Activated CD4-positive, alpha-beta T cell treated with anti-CD3 and anti-CD28 coated beads for 4 hours (primary cell): Measurements from ENCODE around the gene IFI30.

Experiments used
- DNase-seq, 2 donors: peaks; one replicate each; pipeline ENCODE4 v3.0.0-alpha.2; 2020

IFI30 gene

DNA sequence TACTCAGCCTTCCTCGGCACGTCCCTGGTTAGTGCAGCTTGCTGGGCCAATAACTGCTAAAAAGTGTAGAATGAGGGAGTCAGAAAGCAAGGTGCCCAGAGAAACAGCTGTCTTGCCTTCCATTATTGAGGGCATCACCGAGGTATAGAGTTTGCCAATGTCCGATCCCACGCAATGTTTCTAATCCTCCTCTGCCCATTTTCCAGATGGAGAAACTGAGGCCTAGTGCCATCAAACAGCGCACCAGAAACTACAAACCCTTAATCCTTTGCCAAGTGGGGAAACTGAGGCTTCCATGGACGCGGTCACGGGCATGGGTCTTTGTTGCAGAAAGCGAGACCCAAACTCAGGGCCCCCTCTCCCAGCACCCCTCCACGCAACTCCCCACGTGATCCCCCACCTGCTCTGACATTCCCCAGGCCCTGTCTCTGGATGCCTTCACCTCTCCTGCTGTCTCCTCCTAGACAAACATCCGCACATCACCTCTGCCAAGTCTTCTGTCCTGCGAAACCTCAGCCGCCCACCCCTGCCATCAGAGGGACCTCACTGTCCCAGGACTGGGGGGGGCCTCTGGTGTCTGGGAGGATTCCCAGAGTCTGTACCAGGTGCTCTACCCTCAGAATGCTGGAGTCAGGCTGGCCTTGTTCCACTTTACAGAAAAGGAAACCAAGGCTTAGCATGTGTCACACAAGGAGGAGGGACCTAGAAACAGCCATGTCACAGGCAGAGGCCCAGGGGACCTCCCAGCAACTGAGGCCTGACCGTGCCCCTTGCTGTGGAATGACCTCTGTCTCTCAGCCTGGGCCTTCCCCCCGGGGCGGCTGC lies 53.6 kb downstream of the IFI30 start:
- DNase-seq = no peak
